ENCODE results near the gene PPIL1.

Gene PPIL1

GRCh38 chr6:36836111-36837021, 38.2 kb downstream of the PPIL1 start (continued):
- TF ChIP-seq PRDM6 (tag by site-specific recombination; IDR thresholded peaks at IDR 0.05): no peak

GRCh38 chr6:36834576-36835341, 39.8 kb downstream of the PPIL1 start:
- CTCF ChIA-PET: interaction anchor here (0.7 to 3.1 kb wide), 7 partner anchors 10 to 220 kb away, joined by 4 to 22 read pairs (median 4); no protein-coding TSS in a partner anchor
- POLR2A ChIA-PET: interaction anchor here (0.6 to 0.9 kb wide), 2 partner anchors 13 to 151 kb away, joined by 3 to 5 read pairs; partner anchors contain the start of gene MTCH1
- Histone ChIP-seq H3K4me1 (ENCODE audit: control insufficient read depth, insufficient read depth, low read length) (no peaks in the 10 kb centered on the region), H3K36me3 (ENCODE audit: control insufficient read depth in 2 of 2, insufficient read depth in 1 of 2, low read length in 2 of 2) (no peaks in the 10 kb centered on the region), H3K4me3 (ENCODE audit: low read depth, low read length) (no peak overlapping the region), H3K9me3 (ENCODE audit: control insufficient read depth, insufficient read depth, low read depth, low read length) (no peaks in the 10 kb centered on the region), H3K27ac (ENCODE audit: extremely low read depth, low read depth, low read length) (no peak overlapping the region)
- TF ChIP-seq ZNF580 (tag by site-specific recombination; IDR thresholded peaks at IDR 0.05): no peak

- H3K36me3 ChIP-seq (ENCODE audit: control insufficient read depth in 2 of 2, insufficient read depth in 1 of 2, low read length in 2 of 2): no peaks in the 10 kb centered on the region
- no peaks in the 10 kb centered on the region for H3K4me1 ChIP-seq (ENCODE audit: control insufficient read depth, insufficient read depth, low read length)
- ChIA-PET CTCF (interaction anchor here (0.6 to 3.1 kb wide), 7 partner anchors 18 to 218 kb away, joined by 3 to 22 read pairs (median 4); no protein-coding TSS in a partner anchor), POLR2A (no interaction called here)
- H3K27ac ChIP-seq (ENCODE audit: extremely low read depth, low read depth, low read length): no peak overlapping the region
- no peak overlapping the region for H3K4me3 ChIP-seq (ENCODE audit: low read depth, low read length)
- TF ChIP-seq ZNF626 (tag by site-specific recombination; IDR thresholded peaks at IDR 0.05) (no peak), ZNF138 (tag by site-specific recombination; IDR thresholded peaks at IDR 0.05; ENCODE audit: borderline replicate concordance) (no peak), ZNF501 (tag by site-specific recombination; IDR thresholded peaks at IDR 0.05) (no peak), ZNF391 (tag by site-specific recombination; IDR thresholded peaks at IDR 0.05; ENCODE audit: borderline replicate concordance, low read depth) (no peak), ZNF302 (tag by site-specific recombination; IDR thresholded peaks at IDR 0.05; ENCODE audit: low read depth) (no peak), PRDM6 (tag by site-specific recombination; IDR thresholded peaks at IDR 0.05) (no peak), ZNF510 (tag by site-specific recombination; IDR thresholded peaks at IDR 0.05; ENCODE audit: insufficient replicate concordance) (no peak), TSHZ1 (tag by site-specific recombination; IDR thresholded peaks at IDR 0.05; ENCODE audit: borderline replicate concordance) (no peak), ZNF610 (tag by site-specific recombination; IDR thresholded peaks at IDR 0.05; ENCODE audit: borderline replicate concordance) (no peak), ZNF112 (tag by site-specific recombination; IDR thresholded peaks at IDR 0.05) (no peak), ZBTB48 (tag by site-specific recombination; IDR thresholded peaks at IDR 0.05) (no peak), ZNF133 (tag by site-specific recombination; IDR thresholded peaks at IDR 0.05) (no peak), ZFP69B (tag by site-specific recombination; IDR thresholded peaks at IDR 0.05) (no peak), ZNF350 (tag by site-specific recombination; IDR thresholded peaks at IDR 0.05) (no peak), SCRT1 (tag by site-specific recombination; IDR thresholded peaks at IDR 0.05; ENCODE audit: borderline replicate concordance) (no peak), FEZF1 (tag by site-specific recombination; IDR thresholded peaks at IDR 0.05) (no peak), ZBTB44 (tag by site-specific recombination; IDR thresholded peaks at IDR 0.05) (no peak), REPIN1 (tag by site-specific recombination; IDR thresholded peaks at IDR 0.05; ENCODE audit: low read depth) (no peak)
- no peaks in the 10 kb centered on the region for H3K9me3 ChIP-seq (ENCODE audit: control insufficient read depth, insufficient read depth, low read depth, low read length)
Measured at GRCh38 chr6:36833182-36833789, 41.3 kb downstream of the PPIL1 start.

All from HEK293 (cell line).